OCI-M1 (cell line): Measurements from ENCODE around the gene SSBP1.
"Not testable (repeated sequence)": the region's sequence is repeated elsewhere in the genome, so short reads cannot be mapped to it uniquely, and the experiment has no call there.

Experiments used
- DNase-seq: peaks from one replicate; lab custom pipeline; 2025; lab: John Stamatoyannopoulos, UW

SSBP1 gene

DNA sequence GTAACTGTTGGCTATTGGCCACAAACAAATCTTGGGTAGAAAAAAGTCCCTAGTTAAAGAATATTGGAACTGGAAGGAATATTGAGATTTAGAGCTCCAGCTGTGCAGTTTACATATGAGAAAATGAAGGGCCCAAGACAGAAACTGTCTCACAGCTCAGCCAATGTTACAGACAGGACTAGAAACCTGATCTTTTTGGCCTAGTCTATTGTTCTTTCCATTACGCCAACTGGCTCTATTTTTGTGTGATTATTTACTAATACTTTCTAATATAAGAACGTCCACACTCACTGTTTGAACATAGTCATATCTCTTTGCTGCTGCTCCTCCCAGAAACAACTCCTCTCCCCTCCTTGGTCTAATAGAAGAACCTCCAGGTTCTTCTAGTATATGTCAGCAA lies 28.8 kb upstream of the SSBP1 start:
- no peak for DNase-seq

- DNase-seq, result no peak
Measured at GRCh38 chr7:141709749-141710148, 28.4 kb upstream of the SSBP1 start.

DNA sequence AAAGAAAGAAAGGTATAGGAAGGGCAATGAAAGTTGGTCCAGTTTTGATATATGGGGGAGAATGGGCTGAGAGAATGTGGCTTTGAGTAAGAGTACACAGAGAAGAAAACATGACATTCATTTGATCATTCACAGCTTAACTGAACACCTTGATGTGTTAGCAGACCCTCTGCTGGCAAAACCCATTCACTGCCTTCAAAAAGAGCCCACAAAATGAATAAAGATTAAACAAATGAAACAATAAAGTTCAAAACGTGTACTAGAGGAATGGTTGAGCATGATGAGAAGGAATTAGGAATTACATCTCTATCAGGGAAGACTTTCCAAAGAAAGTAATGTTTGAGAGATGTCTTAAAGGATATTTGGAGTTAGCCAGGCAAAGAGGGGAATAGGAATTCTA lies 27.9 kb upstream of the SSBP1 start:
- DNase-seq, result no peak

- DNase-seq, result no peak
Measured at GRCh38 chr7:141712603-141713255, 25.4 kb upstream of the SSBP1 start.

DNA sequence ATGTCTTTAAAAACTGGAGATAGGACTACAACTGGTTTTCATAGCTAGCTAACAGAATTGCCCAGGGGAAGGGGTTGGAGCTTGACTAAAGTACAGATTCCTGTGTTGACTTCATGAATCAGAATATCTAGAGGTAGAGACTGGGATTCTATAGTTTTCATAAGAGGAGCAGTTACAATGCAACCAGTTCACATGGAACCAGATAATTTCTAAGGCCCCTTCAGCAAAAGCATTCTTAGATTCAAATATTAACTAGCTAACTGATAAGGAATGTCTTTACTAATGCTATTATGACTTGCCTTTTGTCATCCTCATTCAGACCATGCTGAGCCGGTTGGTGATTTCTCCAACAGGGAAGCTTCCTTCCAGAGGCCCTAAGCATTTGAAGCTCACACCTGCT lies 24.3 kb upstream of the SSBP1 start:
- DNase-seq, result no peak

DNA sequence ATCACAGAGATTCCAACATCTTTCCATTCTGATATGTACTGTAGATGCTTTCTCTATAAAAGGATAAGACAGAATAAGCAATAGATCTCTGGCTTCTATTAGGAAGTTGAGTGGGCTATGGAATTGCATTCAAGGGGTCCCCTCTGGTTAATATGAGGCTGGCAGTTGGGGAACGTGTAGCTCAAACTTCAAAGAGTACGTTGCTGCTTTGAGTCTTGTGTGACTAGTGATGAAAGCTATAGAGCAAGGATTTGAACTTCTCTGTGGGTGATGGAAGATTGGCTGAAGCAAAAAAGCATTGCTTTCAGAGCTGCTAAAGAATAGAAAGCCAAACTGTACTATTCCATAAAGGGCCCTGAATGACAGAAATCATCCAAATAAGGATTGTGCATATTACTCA lies 23.6 kb upstream of the SSBP1 start:
- DNase-seq, result no peak

- DNase-seq, result no peak
Measured at GRCh38 chr7:141715018-141715417, 23.1 kb upstream of the SSBP1 start.

DNA sequence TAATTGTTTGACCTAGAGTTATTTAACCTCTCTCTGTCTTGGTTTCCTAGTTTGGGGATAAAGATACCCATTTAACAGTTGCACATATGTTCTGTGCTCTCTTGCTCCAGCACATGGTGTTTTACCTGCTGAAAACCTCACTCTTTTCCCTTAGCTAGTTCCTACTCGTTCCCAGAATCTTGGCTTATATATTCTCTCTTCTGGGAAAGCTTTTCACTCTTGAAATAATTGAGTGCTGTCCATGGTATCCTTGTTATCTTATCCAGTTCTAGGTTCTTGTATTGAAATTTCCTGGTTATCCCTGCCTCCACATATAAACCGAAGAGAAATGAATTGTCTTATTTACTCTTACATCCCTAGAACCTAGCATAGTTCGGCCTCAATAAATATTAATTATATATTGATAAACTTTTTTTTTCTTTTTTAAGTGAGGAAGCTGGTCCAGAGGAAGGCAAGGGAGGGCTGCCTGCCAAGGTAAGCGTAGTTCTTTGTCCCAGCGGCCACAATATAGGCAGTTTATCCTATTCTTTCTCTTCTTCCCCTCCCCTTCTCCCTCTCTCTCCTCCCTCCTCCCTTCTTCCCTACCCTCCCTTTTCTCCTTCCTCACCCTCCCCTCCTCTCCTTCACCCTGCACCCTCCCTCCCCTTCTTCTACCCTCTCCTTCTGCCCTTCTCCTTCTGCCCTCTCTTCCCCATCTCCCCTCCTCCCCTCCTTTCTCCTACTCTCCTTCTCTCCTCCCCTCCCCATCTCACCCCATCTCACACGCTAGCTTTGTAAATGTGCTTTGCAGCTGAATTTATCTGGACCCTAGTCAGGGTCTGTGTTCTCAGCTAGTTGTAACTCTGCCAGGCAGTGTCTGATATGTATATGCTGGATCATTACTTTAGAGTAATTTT lies 22.1 kb upstream of the SSBP1 start:
- no peak for DNase-seq

GRCh38 chr7:141717450-141717849 lies 20.7 kb upstream of the SSBP1 start:
- no peak for DNase-seq

GRCh38 chr7:141722529-141722928 lies 15.6 kb upstream of the SSBP1 start:
- DNase-seq, result no peak

DNA sequence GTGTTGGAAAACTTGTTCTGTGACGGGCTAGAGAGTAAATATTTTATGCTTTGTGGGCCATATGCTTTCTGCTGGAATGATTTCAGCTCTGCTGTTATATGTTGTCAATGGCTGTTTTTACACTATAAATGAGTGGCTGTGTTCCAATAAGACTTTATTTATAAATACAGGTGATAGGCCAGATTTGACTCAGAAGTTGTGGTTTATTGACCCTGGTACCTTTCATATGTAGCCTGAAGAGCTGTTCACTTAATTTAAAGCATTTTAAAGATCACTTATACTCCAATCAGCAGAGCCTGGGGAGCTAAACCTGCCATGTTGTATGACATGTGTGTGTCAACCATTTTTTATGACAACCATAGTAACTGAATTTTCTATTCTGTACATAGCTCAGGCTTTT lies 9.1 kb upstream of the SSBP1 start:
- no peak for DNase-seq

DNA sequence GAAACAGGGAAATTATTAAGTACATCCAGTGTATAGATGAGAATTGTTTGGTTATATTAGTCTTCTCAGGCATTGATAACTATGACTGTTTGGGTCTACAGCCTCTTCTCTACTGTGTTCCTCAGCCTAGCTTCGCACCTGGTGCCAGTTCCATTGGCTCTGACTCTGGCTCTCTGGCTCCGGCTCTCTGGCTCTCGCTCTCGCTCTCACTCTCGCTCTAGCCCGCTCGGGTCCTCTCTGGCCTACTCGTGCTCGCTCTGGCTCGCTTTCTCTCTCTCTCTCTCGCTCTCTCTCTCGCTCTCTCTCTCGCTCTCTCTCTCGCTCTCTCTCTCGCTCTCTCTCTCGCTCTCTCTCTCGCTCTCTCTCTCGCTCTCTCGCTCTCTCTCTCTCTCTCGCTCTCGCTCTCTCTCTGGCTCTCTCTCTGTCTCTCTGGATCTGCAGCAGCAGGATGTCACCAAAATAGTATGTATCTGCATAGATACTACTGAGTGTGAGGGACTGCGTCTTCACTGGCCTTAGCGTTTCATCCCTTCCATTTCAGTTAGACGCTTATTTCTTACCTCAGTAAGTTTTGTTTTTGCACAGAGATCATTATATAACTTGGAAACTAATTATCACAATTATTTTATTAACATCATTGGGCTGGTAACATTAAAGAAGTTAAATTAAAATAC lies 6.5 kb upstream of the SSBP1 start:
- DNase-seq, result no peak

- peak; percentile 18 for DNase-seq
Measured at GRCh38 chr7:141737118-141737835, 881 bp upstream of the SSBP1 start.

DNA sequence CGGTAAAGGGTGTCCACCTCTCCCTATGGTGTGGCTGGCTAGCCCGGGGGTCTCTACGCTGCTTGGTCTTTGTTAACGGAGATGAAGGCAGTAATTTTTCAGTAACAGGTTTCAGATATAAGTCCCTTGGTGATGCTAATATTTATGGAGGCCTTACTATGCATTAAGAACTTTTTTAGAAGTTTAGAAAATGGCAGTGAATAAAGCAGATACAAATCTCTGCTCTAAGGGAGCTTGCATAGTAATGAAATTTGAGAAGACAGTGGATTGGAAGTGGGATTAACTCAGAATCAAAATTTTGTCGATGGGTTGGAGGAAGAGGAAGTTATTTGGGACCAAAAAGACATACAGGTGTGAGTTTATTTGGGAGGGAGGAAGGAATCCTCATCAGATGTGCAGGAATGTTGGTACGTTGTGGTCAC lies 445 bp downstream of the SSBP1 start:
- peak; percentile 24 for DNase-seq

DNA sequence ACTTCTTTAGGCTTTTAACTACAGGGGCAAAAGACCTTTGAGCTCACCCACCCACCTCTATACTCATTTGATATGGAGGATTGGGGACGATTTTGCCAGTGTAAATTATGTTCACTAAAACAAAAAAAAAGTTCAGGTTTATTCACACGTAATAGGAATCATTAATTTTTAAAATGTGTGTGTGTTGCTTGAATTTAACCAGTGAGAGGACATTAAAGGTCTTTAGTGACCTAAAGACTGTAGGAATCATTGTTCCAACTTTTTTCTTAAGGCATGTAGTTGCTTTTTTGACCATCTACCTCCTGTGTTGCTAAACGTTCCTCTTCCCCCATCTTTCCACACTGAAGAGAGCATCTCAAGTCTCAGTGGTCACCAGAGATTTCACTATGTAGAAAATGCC lies 1.1 kb downstream of the SSBP1 start:
- DNase-seq, result no peak

- no peak for DNase-seq
Measured at GRCh38 chr7:141742229-141742628, 4.1 kb downstream of the SSBP1 start.

DNA sequence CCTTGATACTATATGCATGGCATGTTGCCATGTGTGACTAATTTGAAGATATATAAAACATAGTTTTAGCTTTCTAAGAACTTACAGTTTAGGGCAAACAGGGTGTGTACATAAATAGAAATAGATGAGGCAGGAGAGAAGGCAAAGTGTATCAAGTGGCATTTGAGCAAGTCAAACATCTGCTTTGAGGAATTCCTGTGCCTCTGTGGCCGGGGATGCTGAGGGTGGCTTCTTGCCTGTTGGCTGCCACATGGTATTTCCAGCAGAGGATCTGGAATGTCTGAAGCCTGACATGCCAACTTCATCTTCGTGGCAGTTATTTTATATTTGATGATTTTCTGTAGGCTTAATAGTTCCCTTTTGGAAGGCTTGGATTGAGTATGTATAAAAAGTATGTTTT lies 6.0 kb downstream of the SSBP1 start:
- no peak for DNase-seq

DNA sequence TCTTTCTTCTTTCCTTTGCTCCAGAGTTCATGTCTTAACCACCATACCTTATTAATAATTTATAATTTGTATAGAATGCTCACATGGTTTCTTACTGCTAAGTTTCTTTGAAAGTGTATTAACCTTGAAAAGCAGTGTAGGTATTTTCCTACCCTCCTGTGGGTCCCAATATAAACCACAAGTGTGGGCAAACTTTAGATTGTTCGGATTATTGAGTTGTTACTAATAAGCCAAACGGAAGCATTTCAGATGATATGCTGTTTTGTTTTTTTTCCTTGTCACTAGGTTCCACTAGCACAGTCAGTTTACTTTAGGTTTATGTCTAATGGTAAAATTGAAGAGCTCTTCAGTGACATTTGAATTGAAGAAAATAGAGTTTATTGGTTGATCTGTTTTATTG lies 10.2 kb downstream of the SSBP1 start:
- DNase-seq, result no peak

GRCh38 chr7:141751904-141752303 lies 13.7 kb downstream of the SSBP1 start:
- DNase-seq, result not testable (repeated sequence)

DNA sequence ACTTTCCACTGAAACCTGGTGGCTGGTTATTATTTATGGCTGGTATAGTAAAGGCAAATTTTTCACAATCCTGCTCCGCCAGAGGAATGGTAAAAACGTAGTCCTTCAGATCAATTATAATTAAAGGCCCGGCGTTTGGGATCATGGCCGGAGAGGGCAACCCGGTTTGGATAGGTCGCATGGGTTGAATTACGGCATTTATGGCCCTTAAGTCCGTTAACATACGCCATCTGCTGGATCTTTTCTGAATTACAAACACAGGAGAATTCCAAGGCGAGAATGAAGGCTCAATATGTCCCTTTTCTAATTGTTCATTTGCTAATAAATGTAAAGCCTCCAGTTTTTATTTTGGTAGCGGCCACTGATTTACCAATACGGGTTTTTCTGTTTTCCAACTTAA lies 14.5 kb downstream of the SSBP1 start:
- DNase-seq, result peak; percentile 3

DNA sequence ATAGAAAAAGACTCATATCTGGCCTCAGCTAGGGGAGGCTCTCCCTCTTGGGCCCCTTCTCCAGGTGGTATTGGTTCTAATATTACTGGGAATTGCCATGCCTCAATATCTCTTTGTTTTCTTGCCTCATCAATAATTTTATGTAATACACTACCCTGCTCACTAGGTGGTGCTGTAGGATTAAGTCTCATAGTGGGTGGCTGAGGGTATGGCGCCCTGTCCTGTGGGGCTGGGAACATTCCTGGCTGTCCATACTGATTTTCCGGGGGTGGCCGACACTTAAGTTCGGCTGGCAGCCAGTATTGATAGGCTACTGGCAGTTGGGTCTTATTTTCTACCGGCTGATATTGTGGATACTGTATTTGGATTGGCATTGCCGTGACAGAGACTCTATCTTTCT lies 16.8 kb downstream of the SSBP1 start:
- DNase-seq, result peak; percentile 34

GRCh38 chr7:141763797-141764196 lies 25.6 kb downstream of the SSBP1 start, which contains the start of gene TAS2R3:
Gene TAS2R3 (plus strand): TSS chr7:141764097. CDS start chr7:141764159, 62 bp downstream.
- DNase-seq, result no peak
